Endothelial cell of umbilical vein (primary cell): ENCODE data around the gene UVSSA.

Experiments
- FOS ChIP-seq: IDR thresholded peaks from 2 replicates; pipeline ENCODE4 v1.6.1; 2011; ENCODE audit warnings: mild to moderate bottlenecking, low read length, moderate library complexity, borderline replicate concordance; ENCODE audit not compliant: insufficient read depth
- MAX ChIP-seq: IDR thresholded peaks from 2 replicates; pipeline ENCODE4 v1.6.1; 2011; ENCODE audit not compliant: insufficient read depth, insufficient read length
- MYC ChIP-seq: IDR thresholded peaks from one replicate; pipeline ENCODE4 v1.6.1; 2011; ENCODE audit warnings: mild to moderate bottlenecking, low read depth, low read length
- POLR2A ChIP-seq: IDR thresholded peaks from 2 replicates; pipeline ENCODE4 v1.6.1; 2012; ENCODE audit warnings: low read depth, mild to moderate bottlenecking, control low read depth, low read length
- TF ChIP-seq, protein P1 (sequence below), 2 donors: IDR thresholded peaks; 1 replicate in 1 of 2; 2 replicates in 1 of 2; pipeline ENCODE4 v1.5.1; 2011; ENCODE audit warnings: low read length in 2 of 2, mild to moderate bottlenecking in 2 of 2, moderate library complexity in 2 of 2, control low read depth in 1 of 2, inconsistent platforms in 1 of 2, low read depth in 1 of 2; ENCODE audit not compliant: insufficient read depth in 1 of 2; ENCODE audit errors: extremely low read depth in 1 of 2

- TF ChIP-seq MYC = no peak
- TF ChIP-seq, protein P1, sequence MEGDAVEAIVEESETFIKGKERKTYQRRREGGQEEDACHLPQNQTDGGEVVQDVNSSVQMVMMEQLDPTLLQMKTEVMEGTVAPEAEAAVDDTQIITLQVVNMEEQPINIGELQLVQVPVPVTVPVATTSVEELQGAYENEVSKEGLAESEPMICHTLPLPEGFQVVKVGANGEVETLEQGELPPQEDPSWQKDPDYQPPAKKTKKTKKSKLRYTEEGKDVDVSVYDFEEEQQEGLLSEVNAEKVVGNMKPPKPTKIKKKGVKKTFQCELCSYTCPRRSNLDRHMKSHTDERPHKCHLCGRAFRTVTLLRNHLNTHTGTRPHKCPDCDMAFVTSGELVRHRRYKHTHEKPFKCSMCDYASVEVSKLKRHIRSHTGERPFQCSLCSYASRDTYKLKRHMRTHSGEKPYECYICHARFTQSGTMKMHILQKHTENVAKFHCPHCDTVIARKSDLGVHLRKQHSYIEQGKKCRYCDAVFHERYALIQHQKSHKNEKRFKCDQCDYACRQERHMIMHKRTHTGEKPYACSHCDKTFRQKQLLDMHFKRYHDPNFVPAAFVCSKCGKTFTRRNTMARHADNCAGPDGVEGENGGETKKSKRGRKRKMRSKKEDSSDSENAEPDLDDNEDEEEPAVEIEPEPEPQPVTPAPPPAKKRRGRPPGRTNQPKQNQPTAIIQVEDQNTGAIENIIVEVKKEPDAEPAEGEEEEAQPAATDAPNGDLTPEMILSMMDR (IDR thresholded peaks at IDR 0.05; ENCODE audit: extremely low read depth in 1 of 2, insufficient read depth in 1 of 2, low read depth in 1 of 2, low read length in 2 of 2) = no peak
- TF ChIP-seq POLR2A = no peak
- no peak for TF ChIP-seq FOS
- TF ChIP-seq MAX = no peak
Measured at GRCh38 chr4:1317177-1318045, 29.6 kb upstream of the UVSSA start.
